Kidney (tissue), 14 donors: ENCODE measurements around the gene PPP2R2B. TPM values are rescaled to one million over a fixed set of nuclear protein-coding genes. Genes with fewer than 3 reads are reported as not detected.
A peak's percentile ranks its signal among the peaks of the same experiment; 100 is the strongest.

Experiments used
- DNase-seq, 5 donors: peaks; one replicate each; pipeline ENCODE4 v3.0.0-alpha.2; 2013 to 2020
- FAIRE-seq: peaks from 2 replicates; lab custom pipeline; 2012; peaks lifted over from hg19 to GRCh38; lab: Jason Lieb, UNC
- H3K27ac ChIP-seq, 2 donors: one replicate each; pipeline ENCODE4 v1.7.0; 2013; ENCODE audit warnings: low read depth in 2 of 2, low read length in 2 of 2, inconsistent platforms in 1 of 2
- H3K27me3 ChIP-seq: one replicate; pipeline ENCODE4 v1.7.1; 2013; ENCODE audit warnings: low read length, inconsistent platforms; ENCODE audit not compliant: control insufficient read depth, insufficient read depth
- H3K36me3 ChIP-seq, 3 donors: one replicate each; pipeline versions ENCODE4 v1.7.0 to v1.7.1; 2013; ENCODE audit warnings: low read length in 3 of 3, control low read depth in 1 of 3, inconsistent platforms in 1 of 3; ENCODE audit not compliant: insufficient read depth in 3 of 3, control insufficient read depth in 2 of 3
- H3K4me1 ChIP-seq, 3 donors: one replicate each; pipeline versions ENCODE4 v1.7.0 to v1.7.1; 2013; ENCODE audit warnings: low read length in 3 of 3, inconsistent platforms in 1 of 3, low read depth in 1 of 3; ENCODE audit not compliant: control insufficient read depth in 2 of 3, insufficient read depth in 2 of 3
- H3K4me3 ChIP-seq, 3 donors: one replicate each; pipeline versions ENCODE4 v1.7.0 to v1.8.1; 2013; ENCODE audit warnings: low read length in 3 of 3, control low read depth in 1 of 3, inconsistent platforms in 1 of 3
- H3K9ac ChIP-seq, 3 donors: one replicate each; pipeline versions ENCODE4 v1.7.0 to v1.7.1; 2013; ENCODE audit warnings: low read length in 3 of 3, control low read depth in 1 of 3, inconsistent platforms in 1 of 3
- H3K9me3 ChIP-seq, 3 donors: one replicate each; pipeline versions ENCODE4 v1.7.0 to v1.7.1; 2013; ENCODE audit warnings: low read length in 3 of 3, control low read depth in 1 of 3, inconsistent platforms in 1 of 3; ENCODE audit not compliant: control insufficient read depth in 2 of 3, insufficient read depth in 1 of 3
- intact Hi-C: fragments of 100-400 bp; cut with DNase I; formaldehyde crosslinking; loops from one replicate; pipeline ENCODE4 v1.11.1; 2022
- polyA plus RNA-seq: library from polyadenylated mRNA; stranded (reverse); fragments of 350-450 nt; fragmentation: Illumina TruSeq; extraction: RNeasy Lipid Tissue Mini Kit (QIAGEN cat#74804); gene quantifications from one replicate; pipeline ENCODE4 v1.2.3, GENCODE V29; 2014; ENCODE audit warnings: low read depth, low replicate concordance; ENCODE audit not compliant: insufficient read depth
- total RNA-seq: library from RNA; stranded (reverse); fragmentation: NEBNext Ultra II Directional; extraction: Animal tissue kit (Norgen Biotek cat#: 25700); gene quantifications from one replicate; pipeline ENCODE4 v1.2.1, GENCODE V29; 2021
- TF ChIP-seq, protein P1 (sequence below): IDR thresholded peaks from 3 replicates; pipeline ENCODE4 v1.5.1; 2012; ENCODE audit warnings: mild to moderate bottlenecking, moderate library complexity, borderline replicate concordance; ENCODE audit not compliant: insufficient read depth; ENCODE audit errors: extremely low read depth
- donor health status: control.
- donor health status: control.
- donor health status: control.
- donor health status: control.
- donor health status: control.
- donor health status: DM: yes; HTN: yes; CAD: no.
- donor health status: Normal renal cell carcinoma (clear cell type).

The PPP2R2B gene
- total and polyA plus RNA-seq, 2 donors from 2014 or later, result 4.0 to 8.2 TPM

DNA sequence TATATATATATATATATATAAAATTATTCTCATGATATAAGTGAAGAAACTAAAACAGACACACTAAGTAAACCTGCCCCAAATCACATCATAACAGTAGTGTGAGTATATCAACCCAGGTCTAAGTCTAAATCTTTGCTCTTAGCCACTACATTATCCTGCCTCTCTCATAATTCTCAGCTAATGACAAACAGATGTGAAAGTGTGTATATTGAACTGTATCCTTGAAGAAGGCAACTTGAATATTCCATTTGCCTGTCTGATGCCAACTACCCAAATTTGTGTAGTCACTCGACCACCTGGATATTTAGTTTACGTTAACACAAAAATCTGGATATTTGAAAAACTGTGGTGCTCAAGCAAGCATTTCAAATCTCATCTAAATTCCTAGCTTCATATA lies 97.4 kb downstream of the PPP2R2B start:
- no peak for DNase-seq
- H3K4me1 ChIP-seq, result no peaks in the 10 kb centered on the region
- no peak overlapping the region for H3K4me3 ChIP-seq
- TF ChIP-seq, protein P1, sequence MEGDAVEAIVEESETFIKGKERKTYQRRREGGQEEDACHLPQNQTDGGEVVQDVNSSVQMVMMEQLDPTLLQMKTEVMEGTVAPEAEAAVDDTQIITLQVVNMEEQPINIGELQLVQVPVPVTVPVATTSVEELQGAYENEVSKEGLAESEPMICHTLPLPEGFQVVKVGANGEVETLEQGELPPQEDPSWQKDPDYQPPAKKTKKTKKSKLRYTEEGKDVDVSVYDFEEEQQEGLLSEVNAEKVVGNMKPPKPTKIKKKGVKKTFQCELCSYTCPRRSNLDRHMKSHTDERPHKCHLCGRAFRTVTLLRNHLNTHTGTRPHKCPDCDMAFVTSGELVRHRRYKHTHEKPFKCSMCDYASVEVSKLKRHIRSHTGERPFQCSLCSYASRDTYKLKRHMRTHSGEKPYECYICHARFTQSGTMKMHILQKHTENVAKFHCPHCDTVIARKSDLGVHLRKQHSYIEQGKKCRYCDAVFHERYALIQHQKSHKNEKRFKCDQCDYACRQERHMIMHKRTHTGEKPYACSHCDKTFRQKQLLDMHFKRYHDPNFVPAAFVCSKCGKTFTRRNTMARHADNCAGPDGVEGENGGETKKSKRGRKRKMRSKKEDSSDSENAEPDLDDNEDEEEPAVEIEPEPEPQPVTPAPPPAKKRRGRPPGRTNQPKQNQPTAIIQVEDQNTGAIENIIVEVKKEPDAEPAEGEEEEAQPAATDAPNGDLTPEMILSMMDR, result no peak
- no peaks in the 10 kb centered on the region for H3K27me3 ChIP-seq
- H3K9ac ChIP-seq, result no peak overlapping the region
- H3K36me3 ChIP-seq, result no peaks in the 10 kb centered on the region
- intact Hi-C loops, result no loop called here
- no peak overlapping the region for H3K27ac ChIP-seq
- no peaks in the 10 kb centered on the region for H3K9me3 ChIP-seq
- no peak for FAIRE-seq

DNA sequence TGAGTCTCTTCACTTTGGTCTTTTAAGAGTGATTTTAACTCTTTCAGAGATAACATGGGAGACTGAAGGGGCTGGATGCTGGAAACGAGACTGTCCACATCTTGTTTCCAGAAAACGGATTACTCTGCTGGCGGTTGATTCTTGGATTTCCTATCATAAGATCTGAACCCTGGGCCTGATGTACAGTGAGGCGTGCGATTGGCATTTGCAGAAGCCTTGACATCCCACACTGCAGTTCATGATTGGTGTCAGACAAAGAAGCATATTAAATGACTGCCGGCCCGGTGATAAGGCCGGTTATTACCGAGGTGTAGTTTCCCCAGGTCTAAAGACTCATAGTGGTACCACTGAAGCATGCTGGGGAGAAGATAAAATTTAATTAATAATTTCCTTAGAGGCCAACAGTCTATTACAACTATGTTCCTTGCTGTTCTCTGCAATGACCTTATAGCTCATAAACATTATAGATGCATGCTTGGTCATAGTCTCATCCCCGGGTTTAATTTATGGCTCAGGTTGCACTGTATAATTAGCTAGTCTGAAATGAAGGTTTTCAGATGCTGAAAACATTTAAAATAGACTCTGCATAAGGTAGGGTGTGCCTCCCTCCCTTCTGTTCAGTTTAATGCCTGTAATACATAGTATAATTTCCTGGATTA lies 99.2 kb downstream of the PPP2R2B start:
- H3K9me3 ChIP-seq, result peaks cover 0 to 3% (median 0%) of the 10 kb centered on the region in 3 donors
- no peak for FAIRE-seq
- H3K27ac ChIP-seq, result no peak overlapping the region
- H3K36me3 ChIP-seq, result no peaks in the 10 kb centered on the region
- DNase-seq, result no peak
- TF ChIP-seq, protein P1, result no peak
- intact Hi-C loops, result no loop called here
- no peak overlapping the region for H3K9ac ChIP-seq
- no peaks in the 10 kb centered on the region for H3K4me1 ChIP-seq
- no peaks in the 10 kb centered on the region for H3K27me3 ChIP-seq
- no peak overlapping the region for H3K4me3 ChIP-seq

DNA sequence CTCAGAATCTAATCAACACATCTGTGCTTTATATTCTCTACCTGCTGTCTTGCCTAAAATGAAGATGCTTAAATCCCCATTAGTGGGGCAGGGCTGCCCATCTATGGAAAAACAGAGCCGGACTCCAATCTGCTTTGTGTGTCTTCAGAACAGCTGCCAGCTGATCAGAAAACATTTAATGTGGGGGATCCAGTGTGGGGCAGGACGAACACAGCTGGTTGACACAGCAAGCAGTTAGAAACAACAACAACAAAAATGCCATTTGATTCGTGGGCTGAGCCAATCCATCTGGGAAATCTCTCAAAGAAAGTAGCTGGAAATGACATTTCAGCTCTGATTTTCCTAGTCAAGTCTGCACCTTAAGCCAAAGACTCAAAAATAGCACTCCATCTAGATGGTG lies 99.8 kb downstream of the PPP2R2B start:
- no peaks in the 10 kb centered on the region for H3K36me3 ChIP-seq
- H3K4me1 ChIP-seq, result no peaks in the 10 kb centered on the region
- peaks cover 0 to 3% (median 0%) of the 10 kb centered on the region in 3 donors for H3K9me3 ChIP-seq
- H3K9ac ChIP-seq, result no peak overlapping the region
- FAIRE-seq (no peak), DNase-seq (peak in 1 of 5 donors; percentile 16)
- intact Hi-C loops, result no loop called here
- H3K27me3 ChIP-seq, result no peaks in the 10 kb centered on the region
- TF ChIP-seq, protein P1, result no peak
- H3K4me3 ChIP-seq, result no peak overlapping the region
- H3K27ac ChIP-seq, result no peak overlapping the region
